IPS-NIHi7 (cell line): ENCODE results near the gene MROH2B.

Source experiments
- DNase-seq: peaks from one replicate; pipeline ENCODE4 v3.0.0; 2012; ENCODE audit warnings: mixed read lengths; ENCODE audit errors: extremely low spot score

The MROH2B gene

GRCh38 chr5:40972434-40972833 lies 98.7 kb downstream of the MROH2B start:
- no peak for DNase-seq

- no peak for DNase-seq
Measured at GRCh38 chr5:40962207-40962955, 108.8 kb downstream of the MROH2B start.

- no peak for DNase-seq
Measured at GRCh38 chr5:40960037-40960436, 111.1 kb downstream of the MROH2B start.

- no peak for DNase-seq
Measured at GRCh38 chr5:40958811-40959210, 112.3 kb downstream of the MROH2B start.

- DNase-seq, result no peak
Measured at GRCh38 chr5:40957048-40957447, 114.1 kb downstream of the MROH2B start.

- DNase-seq, result no peak
Measured at GRCh38 chr5:40955313-40955712, 115.8 kb downstream of the MROH2B start.
